ENCODE results near the gene HLA-DOB. TPM values are rescaled to one million over a fixed set of nuclear protein-coding genes. Genes with fewer than 3 reads are reported as not detected.
A peak's percentile ranks its signal among the peaks of the same experiment; 100 is the strongest.

Gene HLA-DOB
- total and polyA plus RNA-seq, 10 of the 15 experiments (the other 5 are each of a cell fraction or from before 2014, with no cell fraction given), result 27.4 to 79.1 (median 37.0) TPM

DNA sequence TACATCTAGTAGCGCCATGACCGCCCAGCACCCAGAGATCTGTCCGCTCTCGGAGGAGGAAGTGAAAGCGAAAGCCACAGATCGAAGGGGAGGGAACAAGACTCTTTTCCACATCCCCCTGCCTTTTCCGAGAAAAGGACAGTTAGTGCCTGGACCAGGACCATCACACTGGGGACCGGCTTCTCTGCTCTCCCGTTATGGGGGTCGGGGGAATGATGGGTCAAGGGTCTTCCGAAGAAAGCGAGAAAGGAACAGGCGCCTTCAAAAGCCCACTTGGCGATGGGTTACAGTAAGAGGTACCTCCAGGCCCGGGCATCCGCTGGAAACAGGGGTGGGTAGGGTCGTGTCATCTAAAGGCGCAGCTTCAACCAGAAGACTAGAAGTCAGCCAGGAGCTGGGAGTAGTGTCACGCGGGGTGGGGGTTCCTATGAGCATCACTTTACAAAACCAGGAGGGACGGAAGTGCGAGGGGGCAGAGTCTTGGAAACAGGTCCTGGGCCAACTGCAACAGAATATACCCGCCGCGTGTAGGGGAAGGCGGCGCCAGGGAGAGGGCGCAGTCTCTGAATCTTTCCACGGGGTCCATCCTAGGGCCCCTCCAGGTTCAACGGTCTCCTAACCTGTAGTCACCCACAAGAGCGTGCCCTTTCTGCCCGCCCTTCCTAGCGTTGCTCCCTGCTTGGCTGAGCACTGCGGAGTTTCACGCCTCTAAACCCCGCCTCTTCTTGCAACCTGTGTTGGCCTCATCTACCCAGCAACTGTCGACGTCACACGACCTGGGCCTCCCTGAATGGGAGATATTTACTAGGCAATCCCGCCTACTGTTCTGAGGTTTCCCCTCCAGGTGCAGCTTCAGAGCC is 27.4 kb upstream of the HLA-DOB start, which contains the start of gene PSMB8 (continued):
- TF ChIP-seq TBL1XR1 (IDR thresholded peaks at IDR 0.05; ENCODE audit: low read depth, low read length), result 0 out of 2 replicates have a peak, but pooled peaks have one; percentile 42
- TF ChIP-seq NFIC (IDR thresholded peaks at IDR 0.05; ENCODE audit: low read depth, low read length), result no peak
- 0 out of 2 replicates have a peak, but pooled peaks have one; percentile 7 for TF ChIP-seq JUNB (IDR thresholded peaks at IDR 0.05)
- TF ChIP-seq, protein P1, sequence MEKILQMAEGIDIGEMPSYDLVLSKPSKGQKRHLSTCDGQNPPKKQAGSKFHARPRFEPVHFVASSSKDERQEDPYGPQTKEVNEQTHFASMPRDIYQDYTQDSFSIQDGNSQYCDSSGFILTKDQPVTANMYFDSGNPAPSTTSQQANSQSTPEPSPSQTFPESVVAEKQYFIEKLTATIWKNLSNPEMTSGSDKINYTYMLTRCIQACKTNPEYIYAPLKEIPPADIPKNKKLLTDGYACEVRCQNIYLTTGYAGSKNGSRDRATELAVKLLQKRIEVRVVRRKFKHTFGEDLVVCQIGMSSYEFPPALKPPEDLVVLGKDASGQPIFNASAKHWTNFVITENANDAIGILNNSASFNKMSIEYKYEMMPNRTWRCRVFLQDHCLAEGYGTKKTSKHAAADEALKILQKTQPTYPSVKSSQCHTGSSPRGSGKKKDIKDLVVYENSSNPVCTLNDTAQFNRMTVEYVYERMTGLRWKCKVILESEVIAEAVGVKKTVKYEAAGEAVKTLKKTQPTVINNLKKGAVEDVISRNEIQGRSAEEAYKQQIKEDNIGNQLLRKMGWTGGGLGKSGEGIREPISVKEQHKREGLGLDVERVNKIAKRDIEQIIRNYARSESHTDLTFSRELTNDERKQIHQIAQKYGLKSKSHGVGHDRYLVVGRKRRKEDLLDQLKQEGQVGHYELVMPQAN (conservative IDR thresholded peaks at IDR 0.05), result no peak
- peak; percentile 85 for TF ChIP-seq SMAD1 (IDR thresholded peaks at IDR 0.05; ENCODE audit: low read depth, partially characterized antibody)
- TF ChIP-seq DPF2 (IDR thresholded peaks at IDR 0.05), result peak; percentile 78; the same call in 1 of the 2 replicates
- TF ChIP-seq HDAC6 (IDR thresholded peaks at IDR 0.05; ENCODE audit: unreplicated experiment), result peak; percentile 12
- no peak for TF ChIP-seq NFYA (IDR thresholded peaks at IDR 0.05; ENCODE audit: borderline replicate concordance, low read depth, low read length)
- TF ChIP-seq BACH1 (IDR thresholded peaks at IDR 0.05; ENCODE audit: borderline replicate concordance), result peak; percentile 73
- peak; percentile 70 to 73 for TF ChIP-seq BHLHE40 (IDR thresholded peaks at IDR 0.05; ENCODE audit: borderline replicate concordance in 1 of 2, low read depth in 2 of 2, low read length in 1 of 2)
- TF ChIP-seq, protein P2, sequence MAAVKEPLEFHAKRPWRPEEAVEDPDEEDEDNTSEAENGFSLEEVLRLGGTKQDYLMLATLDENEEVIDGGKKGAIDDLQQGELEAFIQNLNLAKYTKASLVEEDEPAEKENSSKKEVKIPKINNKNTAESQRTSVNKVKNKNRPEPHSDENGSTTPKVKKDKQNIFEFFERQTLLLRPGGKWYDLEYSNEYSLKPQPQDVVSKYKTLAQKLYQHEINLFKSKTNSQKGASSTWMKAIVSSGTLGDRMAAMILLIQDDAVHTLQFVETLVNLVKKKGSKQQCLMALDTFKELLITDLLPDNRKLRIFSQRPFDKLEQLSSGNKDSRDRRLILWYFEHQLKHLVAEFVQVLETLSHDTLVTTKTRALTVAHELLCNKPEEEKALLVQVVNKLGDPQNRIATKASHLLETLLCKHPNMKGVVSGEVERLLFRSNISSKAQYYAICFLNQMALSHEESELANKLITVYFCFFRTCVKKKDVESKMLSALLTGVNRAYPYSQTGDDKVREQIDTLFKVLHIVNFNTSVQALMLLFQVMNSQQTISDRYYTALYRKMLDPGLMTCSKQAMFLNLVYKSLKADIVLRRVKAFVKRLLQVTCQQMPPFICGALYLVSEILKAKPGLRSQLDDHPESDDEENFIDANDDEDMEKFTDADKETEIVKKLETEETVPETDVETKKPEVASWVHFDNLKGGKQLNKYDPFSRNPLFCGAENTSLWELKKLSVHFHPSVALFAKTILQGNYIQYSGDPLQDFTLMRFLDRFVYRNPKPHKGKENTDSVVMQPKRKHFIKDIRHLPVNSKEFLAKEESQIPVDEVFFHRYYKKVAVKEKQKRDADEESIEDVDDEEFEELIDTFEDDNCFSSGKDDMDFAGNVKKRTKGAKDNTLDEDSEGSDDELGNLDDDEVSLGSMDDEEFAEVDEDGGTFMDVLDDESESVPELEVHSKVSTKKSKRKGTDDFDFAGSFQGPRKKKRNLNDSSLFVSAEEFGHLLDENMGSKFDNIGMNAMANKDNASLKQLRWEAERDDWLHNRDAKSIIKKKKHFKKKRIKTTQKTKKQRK (IDR thresholded peaks at IDR 0.05; ENCODE audit: low read depth, low read length), result no peak
- TF ChIP-seq LARP7 (IDR thresholded peaks at IDR 0.05), result 0 out of 2 replicates have a peak, but pooled peaks have one; percentile 63
- TF ChIP-seq, protein P3, sequence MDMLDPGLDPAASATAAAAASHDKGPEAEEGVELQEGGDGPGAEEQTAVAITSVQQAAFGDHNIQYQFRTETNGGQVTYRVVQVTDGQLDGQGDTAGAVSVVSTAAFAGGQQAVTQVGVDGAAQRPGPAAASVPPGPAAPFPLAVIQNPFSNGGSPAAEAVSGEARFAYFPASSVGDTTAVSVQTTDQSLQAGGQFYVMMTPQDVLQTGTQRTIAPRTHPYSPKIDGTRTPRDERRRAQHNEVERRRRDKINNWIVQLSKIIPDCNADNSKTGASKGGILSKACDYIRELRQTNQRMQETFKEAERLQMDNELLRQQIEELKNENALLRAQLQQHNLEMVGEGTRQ (IDR thresholded peaks at IDR 0.05; ENCODE audit: borderline replicate concordance, low read depth, low read length), result no peak; the same call in 1 of the 2 replicates
- TF ChIP-seq, protein P4, sequence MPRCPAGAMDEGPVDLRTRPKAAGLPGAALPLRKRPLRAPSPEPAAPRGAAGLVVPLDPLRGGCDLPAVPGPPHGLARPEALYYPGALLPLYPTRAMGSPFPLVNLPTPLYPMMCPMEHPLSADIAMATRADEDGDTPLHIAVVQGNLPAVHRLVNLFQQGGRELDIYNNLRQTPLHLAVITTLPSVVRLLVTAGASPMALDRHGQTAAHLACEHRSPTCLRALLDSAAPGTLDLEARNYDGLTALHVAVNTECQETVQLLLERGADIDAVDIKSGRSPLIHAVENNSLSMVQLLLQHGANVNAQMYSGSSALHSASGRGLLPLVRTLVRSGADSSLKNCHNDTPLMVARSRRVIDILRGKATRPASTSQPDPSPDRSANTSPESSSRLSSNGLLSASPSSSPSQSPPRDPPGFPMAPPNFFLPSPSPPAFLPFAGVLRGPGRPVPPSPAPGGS (IDR thresholded peaks at IDR 0.05; ENCODE audit: borderline replicate concordance, insufficient read depth, low read depth, low read length, poor library complexity, severe bottlenecking), result peak; percentile 64
- 0 out of 2 replicates have a peak, but pooled peaks have one; percentile 21 for TF ChIP-seq TCF12 (IDR thresholded peaks at IDR 0.05; ENCODE audit: low read depth, low read length)
- TF ChIP-seq, protein P5, sequence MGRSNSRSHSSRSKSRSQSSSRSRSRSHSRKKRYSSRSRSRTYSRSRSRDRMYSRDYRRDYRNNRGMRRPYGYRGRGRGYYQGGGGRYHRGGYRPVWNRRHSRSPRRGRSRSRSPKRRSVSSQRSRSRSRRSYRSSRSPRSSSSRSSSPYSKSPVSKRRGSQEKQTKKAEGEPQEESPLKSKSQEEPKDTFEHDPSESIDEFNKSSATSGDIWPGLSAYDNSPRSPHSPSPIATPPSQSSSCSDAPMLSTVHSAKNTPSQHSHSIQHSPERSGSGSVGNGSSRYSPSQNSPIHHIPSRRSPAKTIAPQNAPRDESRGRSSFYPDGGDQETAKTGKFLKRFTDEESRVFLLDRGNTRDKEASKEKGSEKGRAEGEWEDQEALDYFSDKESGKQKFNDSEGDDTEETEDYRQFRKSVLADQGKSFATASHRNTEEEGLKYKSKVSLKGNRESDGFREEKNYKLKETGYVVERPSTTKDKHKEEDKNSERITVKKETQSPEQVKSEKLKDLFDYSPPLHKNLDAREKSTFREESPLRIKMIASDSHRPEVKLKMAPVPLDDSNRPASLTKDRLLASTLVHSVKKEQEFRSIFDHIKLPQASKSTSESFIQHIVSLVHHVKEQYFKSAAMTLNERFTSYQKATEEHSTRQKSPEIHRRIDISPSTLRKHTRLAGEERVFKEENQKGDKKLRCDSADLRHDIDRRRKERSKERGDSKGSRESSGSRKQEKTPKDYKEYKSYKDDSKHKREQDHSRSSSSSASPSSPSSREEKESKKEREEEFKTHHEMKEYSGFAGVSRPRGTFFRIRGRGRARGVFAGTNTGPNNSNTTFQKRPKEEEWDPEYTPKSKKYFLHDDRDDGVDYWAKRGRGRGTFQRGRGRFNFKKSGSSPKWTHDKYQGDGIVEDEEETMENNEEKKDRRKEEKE (IDR thresholded peaks at IDR 0.05), result no peak
- 0 out of 2 replicates have a peak, but pooled peaks have one; percentile 46 for TF ChIP-seq SMARCA5 (IDR thresholded peaks at IDR 0.05)

Data from GM12878 (cell line).